NOMO-1 treated with dmso at 0.1 percent for 144 hours (cell line): ENCODE measurements around the gene BRPF1.
A peak's percentile ranks its signal among the peaks of the same experiment; 100 is the strongest.

Source experiments
- DNase-seq: peaks from one replicate; lab custom pipeline; 2025; ENCODE audit not compliant: unreplicated experiment; lab: John Stamatoyannopoulos, UW

BRPF1 gene

DNA sequence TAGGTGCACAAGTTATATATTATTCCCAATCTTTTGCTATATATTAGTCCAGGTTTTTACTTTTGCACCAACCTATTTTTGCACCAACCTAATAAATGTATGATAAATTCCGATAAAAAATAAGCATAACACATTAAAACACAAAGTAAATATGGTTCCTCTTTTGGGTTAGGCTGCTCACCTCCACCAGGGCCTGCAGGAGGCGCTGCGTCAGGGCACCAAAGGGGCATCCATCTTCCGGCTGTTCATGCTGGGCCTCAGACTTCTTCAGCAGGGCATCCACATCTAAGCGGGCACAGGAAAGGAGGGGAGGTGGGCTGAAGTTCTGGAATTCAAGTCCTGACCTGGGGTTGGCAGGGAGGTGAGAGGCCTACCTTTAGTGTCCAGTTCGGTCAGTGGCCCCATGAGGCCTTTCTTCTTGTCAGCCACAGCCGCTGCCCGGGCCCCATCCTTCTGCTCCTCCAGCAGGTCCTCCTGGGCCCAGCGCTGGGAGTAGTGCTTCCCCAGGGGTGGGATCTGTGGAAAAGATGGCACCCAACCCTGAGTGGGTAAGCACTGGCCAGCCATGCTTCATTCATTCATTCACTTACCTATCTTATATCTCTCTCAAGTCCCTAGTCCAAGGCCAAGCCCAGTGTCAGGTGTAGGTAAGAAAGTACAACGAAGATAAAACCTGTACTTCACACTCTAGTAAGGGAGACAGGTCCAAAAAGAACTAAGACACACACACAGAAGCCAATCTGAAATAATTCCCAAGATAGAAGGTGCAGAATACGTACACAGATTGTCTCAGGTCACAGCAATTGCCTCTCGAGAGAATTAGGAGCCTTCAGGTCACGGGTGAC is 55.5 kb downstream of the BRPF1 start:
- no peak for DNase-seq

DNA sequence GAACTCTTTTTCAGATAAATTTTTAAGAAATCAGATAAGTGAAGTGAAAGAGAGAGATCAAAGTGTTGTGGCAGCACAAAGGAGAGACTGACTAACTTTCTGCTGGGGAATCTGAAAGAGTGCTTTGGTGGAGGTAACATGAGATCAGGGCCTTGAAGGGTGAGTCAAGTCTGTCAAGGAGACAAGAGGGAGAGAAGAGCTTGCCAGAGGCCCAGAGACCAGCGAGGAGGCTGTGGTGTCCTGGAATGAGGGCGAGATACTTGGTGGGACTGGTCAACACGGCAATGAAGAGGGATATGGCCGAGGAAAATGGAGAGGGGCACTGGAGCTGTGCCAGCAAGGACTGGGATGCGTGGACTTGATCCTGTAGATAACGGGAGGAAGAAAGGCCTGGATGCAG is 56.2 kb downstream of the BRPF1 start:
- no peak for DNase-seq

DNA sequence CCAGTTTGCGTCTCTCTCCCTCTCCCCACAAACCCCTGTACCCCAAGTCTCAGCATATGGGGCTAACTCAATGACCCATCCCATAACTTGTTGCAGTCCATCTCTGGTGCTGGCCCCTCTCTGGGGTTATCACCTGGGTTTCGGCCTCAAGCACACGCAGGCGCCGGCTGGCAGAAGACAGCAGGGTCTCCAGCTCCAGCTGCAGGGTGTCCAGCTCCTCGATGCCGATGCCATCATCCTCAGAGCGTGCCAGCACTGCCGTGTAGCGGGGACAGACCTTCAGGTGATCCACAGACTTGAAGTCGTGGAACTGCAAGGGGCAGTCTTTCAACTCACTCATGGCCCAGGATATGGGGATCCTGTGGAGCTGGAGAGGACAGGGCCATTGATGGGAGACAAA is 59.6 kb downstream of the BRPF1 start:
- DNase-seq, result no peak

- no peak for DNase-seq
These were observed 60.4 kb downstream of the BRPF1 start for GRCh38 chr3:9791790-9792404.

DNA sequence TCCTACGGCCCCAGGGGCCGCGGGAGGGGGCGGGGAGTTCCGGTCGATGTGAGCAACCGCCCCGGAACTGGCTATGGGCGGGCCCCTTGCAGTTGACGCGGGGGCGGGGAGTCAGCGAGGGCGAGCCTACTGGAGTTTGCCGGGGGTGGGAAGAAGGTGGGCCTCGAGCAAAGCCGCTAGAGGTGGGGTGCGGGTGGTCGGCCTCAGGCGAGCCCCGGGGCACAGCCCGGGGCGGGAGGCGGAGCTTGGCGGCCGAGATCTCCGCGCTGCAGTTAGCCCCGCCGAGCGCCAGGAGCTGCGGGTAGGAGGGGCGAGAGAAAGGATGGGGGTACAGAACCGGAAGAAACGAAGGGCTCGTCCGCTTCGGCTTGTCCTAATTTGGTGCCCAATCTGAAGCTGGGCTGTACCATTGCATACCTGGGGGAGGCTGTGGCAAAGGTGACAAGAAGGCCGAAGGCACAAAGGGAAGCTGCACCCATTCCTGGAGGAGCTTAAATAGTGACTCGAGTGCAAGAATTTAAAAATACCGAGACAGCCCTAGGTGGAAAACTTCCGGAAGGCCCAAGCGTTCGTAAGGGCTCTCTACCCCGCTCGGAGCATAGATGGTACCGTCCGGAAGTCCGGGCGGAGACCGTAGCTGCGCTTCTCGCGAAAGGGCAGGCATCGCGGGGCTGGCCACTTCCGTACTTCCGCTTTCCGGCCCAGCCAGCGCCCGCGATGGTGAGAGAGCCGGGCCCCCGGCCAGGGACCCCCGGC is 61.0 kb downstream of the BRPF1 start, which contains the start of the genes ARPC4 and TADA3:
Gene ARPC4, plus strand, starts transcription at position 678 of the 756 bp plus-strand sequence. Its CDS starts 40 bp downstream, at position 718.
Gene TADA3, minus strand, starts transcription at position 69 of the 756 bp plus-strand sequence. CDS start 1,007 bp downstream, outside the sequence.
- peak; percentile 98 for DNase-seq

GRCh38 chr3:9793161-9793781 is 61.7 kb downstream of the BRPF1 start:
- DNase-seq, result peak; percentile 44

- DNase-seq, result no peak
These were observed 62.9 kb downstream of the BRPF1 start for GRCh38 chr3:9794400-9794799.

GRCh38 chr3:9795207-9795606 is 63.7 kb downstream of the BRPF1 start:
- DNase-seq, result no peak

GRCh38 chr3:9797196-9797945 is 65.8 kb downstream of the BRPF1 start:
- DNase-seq, result no peak
